NT2/D1 (cell line): ENCODE data around the gene PLPPR3.

ENCODE experiments used
- DNase-seq: peaks from one replicate; pipeline ENCODE4 v3.0.0-alpha.2; 2011; ENCODE audit warnings: low read depth, low spot score
- H3K27me3 ChIP-seq: 2 replicates; pipeline ENCODE4 v1.6.0; 2011; ENCODE audit warnings: mild to moderate bottlenecking; ENCODE audit not compliant: insufficient read length, insufficient read depth
- H3K36me3 ChIP-seq: 2 replicates; pipeline ENCODE4 v1.6.1; 2011; ENCODE audit warnings: mild to moderate bottlenecking, low read length, mixed read lengths; ENCODE audit not compliant: insufficient read depth, insufficient read length
- H3K4me1 ChIP-seq: 2 replicates; pipeline ENCODE4 v1.5.1; 2011; ENCODE audit not compliant: insufficient read depth, insufficient read length
- H3K4me3 ChIP-seq: 2 replicates; pipeline ENCODE4 v1.5.1; 2011; ENCODE audit warnings: low read depth; ENCODE audit not compliant: insufficient read length
- H3K9ac ChIP-seq: 2 replicates; pipeline ENCODE4 v1.6.0; 2011; ENCODE audit warnings: low read depth; ENCODE audit not compliant: insufficient read length
- H3K9me3 ChIP-seq: 2 replicates; pipeline ENCODE4 v1.5.1; 2011; ENCODE audit warnings: mild to moderate bottlenecking, low read length; ENCODE audit not compliant: insufficient read depth
- SUZ12 ChIP-seq: IDR thresholded peaks from 2 replicates; pipeline ENCODE4 v1.6.1; 2011; ENCODE audit not compliant: insufficient read length, insufficient read depth; ENCODE audit errors: extremely low read depth
- YY1 ChIP-seq: IDR thresholded peaks from 2 replicates; pipeline ENCODE4 v1.6.1; 2011; ENCODE audit not compliant: insufficient read length, insufficient read depth
- ZNF274 ChIP-seq: IDR thresholded peaks from 2 replicates; pipeline ENCODE4 v1.6.1; 2011; ENCODE audit warnings: mild to moderate bottlenecking, low read depth, low read length

PLPPR3 gene

GRCh38 chr19:812049-812746, 9.6 kb downstream of the PLPPR3 start:
- no peaks in the 10 kb centered on the region for H3K9me3 ChIP-seq
- peaks cover 9% of the 10 kb centered on the region for H3K4me1 ChIP-seq
- no peak overlapping the region for H3K9ac ChIP-seq
- H3K36me3 ChIP-seq, result peaks cover 89% of the 10 kb centered on the region
- TF ChIP-seq ZNF274 (no peak), YY1 (no peak), SUZ12 (no peak)
- no peak overlapping the region for H3K4me3 ChIP-seq
- no peak for DNase-seq
- no peaks in the 10 kb centered on the region for H3K27me3 ChIP-seq

- TF ChIP-seq ZNF274, result no peak
- TF ChIP-seq YY1, result no peak
- Histone ChIP-seq H3K4me3 (no peak overlapping the region), H3K9me3 (no peaks in the 10 kb centered on the region), H3K4me1 (peaks cover 9% of the 10 kb centered on the region), H3K9ac (no peak overlapping the region), H3K27me3 (no peaks in the 10 kb centered on the region), H3K36me3 (peaks cover 93% of the 10 kb centered on the region)
- DNase-seq, result no peak
Measured at GRCh38 chr19:811506-812048, 10.2 kb downstream of the PLPPR3 start.

DNA sequence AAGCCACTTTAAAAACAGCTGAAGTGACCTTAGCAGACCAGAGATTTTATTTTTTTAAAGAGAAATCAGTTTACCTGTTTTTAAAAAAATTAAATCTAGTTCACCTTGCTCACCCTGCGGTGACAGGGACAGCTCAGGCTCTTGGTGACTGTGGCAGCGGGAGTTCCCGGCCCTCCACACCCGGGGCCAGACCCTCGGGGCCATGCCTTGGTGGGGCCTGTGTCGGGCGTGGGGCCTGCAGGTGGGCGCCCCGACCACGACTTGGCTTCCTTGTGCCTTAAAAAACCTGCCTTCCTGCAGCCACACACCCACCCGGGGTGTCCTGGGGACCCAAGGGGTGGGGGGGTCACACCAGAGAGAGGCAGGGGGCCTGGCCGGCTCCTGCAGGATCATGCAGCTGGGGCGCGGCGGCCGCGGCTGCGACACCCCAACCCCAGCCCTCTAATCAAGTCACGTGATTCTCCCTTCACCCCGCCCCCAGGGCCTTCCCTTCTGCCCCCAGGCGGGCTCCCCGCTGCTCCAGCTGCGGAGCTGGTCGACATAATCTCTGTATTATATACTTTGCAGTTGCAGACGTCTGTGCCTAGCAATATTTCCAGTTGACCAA, 10.8 kb downstream of the PLPPR3 start:
- H3K9ac ChIP-seq, result peak overlapping the region; percentile 32
- TF ChIP-seq SUZ12 (no peak), ZNF274 (no peak), YY1 (no peak)

DNA sequence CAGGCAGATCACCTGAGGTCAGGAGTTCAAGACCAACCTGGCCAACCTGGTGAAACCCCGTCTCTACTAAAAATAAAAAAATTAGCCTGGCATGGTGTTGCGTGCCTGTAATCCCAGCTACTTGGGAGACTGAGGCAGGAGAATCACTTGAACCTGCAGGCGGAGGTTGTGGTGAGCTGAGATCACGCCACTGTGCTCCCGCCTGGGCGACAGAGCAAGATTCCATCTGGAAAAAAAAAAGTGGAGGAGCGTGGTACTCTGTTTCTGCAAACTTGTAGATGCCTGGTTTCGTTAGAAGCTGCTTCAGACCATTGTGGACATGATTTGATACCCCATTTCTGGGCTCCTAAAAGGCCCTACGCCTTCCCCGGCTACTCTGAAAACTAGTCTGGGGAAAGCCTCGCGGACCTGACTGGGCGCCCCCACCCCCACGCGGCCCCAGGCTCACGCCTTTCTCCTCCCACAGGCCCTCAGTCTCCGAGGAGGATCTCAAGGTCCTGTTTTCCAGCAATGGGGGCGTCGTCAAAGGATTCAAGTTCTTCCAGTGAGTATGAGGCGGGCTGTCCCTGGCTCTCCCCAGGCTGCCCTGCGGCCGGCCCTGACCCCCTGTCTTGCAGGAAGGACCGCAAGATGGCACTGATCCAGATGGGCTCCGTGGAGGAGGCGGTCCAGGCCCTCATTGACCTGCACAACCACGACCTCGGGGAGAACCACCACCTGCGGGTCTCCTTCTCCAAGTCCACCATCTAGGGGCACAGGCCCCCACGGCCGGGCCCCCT, 11.5 kb downstream of the PLPPR3 start:
- Histone ChIP-seq H3K9ac (no peak overlapping the region), H3K36me3 (peaks cover 95% of the 10 kb centered on the region), H3K4me1 (peaks cover 15% of the 10 kb centered on the region), H3K4me3 (no peak overlapping the region), H3K27me3 (no peaks in the 10 kb centered on the region), H3K9me3 (no peaks in the 10 kb centered on the region)
- TF ChIP-seq SUZ12 (no peak), ZNF274 (no peak), YY1 (no peak)
- no peak for DNase-seq

More for the DNA sequence above, 10.8 kb downstream of the PLPPR3 start:
- no peak for DNase-seq
- H3K27me3 ChIP-seq, result no peaks in the 10 kb centered on the region
- no peak overlapping the region for H3K4me3 ChIP-seq
- peaks cover 93% of the 10 kb centered on the region for H3K36me3 ChIP-seq
- H3K9me3 ChIP-seq, result no peaks in the 10 kb centered on the region
- H3K4me1 ChIP-seq, result peaks cover 11% of the 10 kb centered on the region

GRCh38 chr19:808423-808775, 13.4 kb downstream of the PLPPR3 start:
- Histone ChIP-seq H3K27me3 (no peaks in the 10 kb centered on the region), H3K4me3 (no peak overlapping the region), H3K4me1 (peaks cover 20% of the 10 kb centered on the region), H3K36me3 (peaks cover 98% of the 10 kb centered on the region), H3K9ac (no peak overlapping the region), H3K9me3 (no peaks in the 10 kb centered on the region)
- TF ChIP-seq YY1, result no peak
- TF ChIP-seq ZNF274, result no peak
- no peak for TF ChIP-seq SUZ12
- DNase-seq, result no peak

- TF ChIP-seq YY1 (no peak), ZNF274 (no peak), SUZ12 (no peak)
- Histone ChIP-seq H3K4me1 (peaks cover 25% of the 10 kb centered on the region), H3K4me3 (no peak overlapping the region), H3K9me3 (no peaks in the 10 kb centered on the region), H3K27me3 (no peaks in the 10 kb centered on the region), H3K36me3 (peaks cover 98% of the 10 kb centered on the region), H3K9ac (no peak overlapping the region)
- DNase-seq, result no peak
Measured at GRCh38 chr19:807627-808422, 13.9 kb downstream of the PLPPR3 start.
